NCI-H187 treated with DMSO at 0.1 percent for 48 hours (cell line): ENCODE data around the gene PPT2.
A peak's percentile ranks its signal among the peaks of the same experiment; 100 is the strongest.
"Not testable (repeated sequence)": the region's sequence is repeated elsewhere in the genome, so short reads cannot be mapped to it uniquely, and the experiment has no call there.

Source experiments
- DNase-seq: peaks from one replicate; lab custom pipeline; 2025; lab: John Stamatoyannopoulos, UW

Gene PPT2

GRCh38 chr6:32127409-32127716 is 26.6 kb upstream of the PPT2 start:
- no peak for DNase-seq

- peak; percentile 96 for DNase-seq
Measured at GRCh38 chr6:32127717-32128592, 26.0 kb upstream of the PPT2 start, which contains the start of gene ATF6B. ATF6B (minus strand) TSS chr6:32128246; CDS start chr6:32128207, 39 bp downstream.

GRCh38 chr6:32128751-32129296 is 25.1 kb upstream of the PPT2 start:
- DNase-seq: no peak

- DNase-seq: no peak
Measured at GRCh38 chr6:32129297-32130088, 24.4 kb upstream of the PPT2 start.

- no peak for DNase-seq
Measured at GRCh38 chr6:32131439-32131948, 22.4 kb upstream of the PPT2 start.

GRCh38 chr6:32132110-32132509 is 21.8 kb upstream of the PPT2 start:
- no peak for DNase-seq

GRCh38 chr6:32133786-32134185 is 20.2 kb upstream of the PPT2 start:
- DNase-seq: no peak

GRCh38 chr6:32137454-32137853 is 16.5 kb upstream of the PPT2 start:
- DNase-seq: no peak

- no peak for DNase-seq
Measured at GRCh38 chr6:32139590-32139989, 14.4 kb upstream of the PPT2 start.

- no peak for DNase-seq
Measured at GRCh38 chr6:32140420-32141046, 13.4 kb upstream of the PPT2 start.

GRCh38 chr6:32144238-32144637 is 9.7 kb upstream of the PPT2 start:
- not testable (repeated sequence) for DNase-seq

GRCh38 chr6:32146287-32146686 is 7.7 kb upstream of the PPT2 start:
- no peak for DNase-seq

- DNase-seq: no peak
Measured at GRCh38 chr6:32146687-32147086, 7.3 kb upstream of the PPT2 start.

GRCh38 chr6:32147401-32148132 is 6.4 kb upstream of the PPT2 start:
- no peak for DNase-seq

- DNase-seq: no peak
Measured at GRCh38 chr6:32148289-32149091, 5.5 kb upstream of the PPT2 start.

- no peak for DNase-seq
Measured at GRCh38 chr6:32149092-32149755, 4.7 kb upstream of the PPT2 start.

GRCh38 chr6:32149932-32150870 is 3.7 kb upstream of the PPT2 start:
- DNase-seq: no peak

GRCh38 chr6:32151181-32151862 is 2.6 kb upstream of the PPT2 start:
- no peak for DNase-seq
